Measurements from ENCODE around the gene PABPN1. TPM values are rescaled to one million over a fixed set of nuclear protein-coding genes. Genes with fewer than 3 reads are reported as not detected.

The PABPN1 gene
- total and polyA plus RNA-seq, 4 donors = 40.9 to 59.6 (median 48.0) TPM

DNA sequence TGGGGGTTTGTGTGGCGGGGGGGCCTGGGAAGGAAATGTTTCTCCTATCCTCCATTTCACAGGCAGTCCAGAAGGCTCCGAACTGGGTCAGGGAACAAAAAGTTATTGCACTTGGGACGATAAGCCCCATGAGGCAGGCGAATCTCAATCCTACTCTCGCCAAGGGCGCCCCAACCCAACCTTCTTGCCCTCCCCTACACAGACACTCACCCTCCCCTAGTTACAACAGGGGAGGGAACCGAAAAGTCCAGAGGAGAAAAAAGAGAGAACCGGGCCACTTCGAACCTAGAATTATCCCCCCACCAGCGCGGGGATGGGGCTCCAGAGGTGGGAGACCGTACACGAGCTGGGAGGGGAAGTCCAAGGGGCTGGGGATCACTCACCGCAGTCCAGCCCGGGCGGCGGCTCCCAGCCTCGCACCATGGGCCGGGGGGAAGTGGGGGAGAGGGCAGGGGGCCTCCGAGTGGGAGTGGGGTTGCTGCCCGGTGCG is 35.7 kb upstream of the PABPN1 start (continued):
- TF ChIP-seq, protein P1, sequence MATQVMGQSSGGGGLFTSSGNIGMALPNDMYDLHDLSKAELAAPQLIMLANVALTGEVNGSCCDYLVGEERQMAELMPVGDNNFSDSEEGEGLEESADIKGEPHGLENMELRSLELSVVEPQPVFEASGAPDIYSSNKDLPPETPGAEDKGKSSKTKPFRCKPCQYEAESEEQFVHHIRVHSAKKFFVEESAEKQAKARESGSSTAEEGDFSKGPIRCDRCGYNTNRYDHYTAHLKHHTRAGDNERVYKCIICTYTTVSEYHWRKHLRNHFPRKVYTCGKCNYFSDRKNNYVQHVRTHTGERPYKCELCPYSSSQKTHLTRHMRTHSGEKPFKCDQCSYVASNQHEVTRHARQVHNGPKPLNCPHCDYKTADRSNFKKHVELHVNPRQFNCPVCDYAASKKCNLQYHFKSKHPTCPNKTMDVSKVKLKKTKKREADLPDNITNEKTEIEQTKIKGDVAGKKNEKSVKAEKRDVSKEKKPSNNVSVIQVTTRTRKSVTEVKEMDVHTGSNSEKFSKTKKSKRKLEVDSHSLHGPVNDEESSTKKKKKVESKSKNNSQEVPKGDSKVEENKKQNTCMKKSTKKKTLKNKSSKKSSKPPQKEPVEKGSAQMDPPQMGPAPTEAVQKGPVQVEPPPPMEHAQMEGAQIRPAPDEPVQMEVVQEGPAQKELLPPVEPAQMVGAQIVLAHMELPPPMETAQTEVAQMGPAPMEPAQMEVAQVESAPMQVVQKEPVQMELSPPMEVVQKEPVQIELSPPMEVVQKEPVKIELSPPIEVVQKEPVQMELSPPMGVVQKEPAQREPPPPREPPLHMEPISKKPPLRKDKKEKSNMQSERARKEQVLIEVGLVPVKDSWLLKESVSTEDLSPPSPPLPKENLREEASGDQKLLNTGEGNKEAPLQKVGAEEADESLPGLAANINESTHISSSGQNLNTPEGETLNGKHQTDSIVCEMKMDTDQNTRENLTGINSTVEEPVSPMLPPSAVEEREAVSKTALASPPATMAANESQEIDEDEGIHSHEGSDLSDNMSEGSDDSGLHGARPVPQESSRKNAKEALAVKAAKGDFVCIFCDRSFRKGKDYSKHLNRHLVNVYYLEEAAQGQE (IDR thresholded peaks at IDR 0.05) = no peak
- TF ChIP-seq HNF4A (conservative IDR thresholded peaks at IDR 0.05) (no peak), RXRA (IDR thresholded peaks at IDR 0.05) (no peak), SP1 (IDR thresholded peaks at IDR 0.05) (no peak), FOXA2 (IDR thresholded peaks at IDR 0.05) (no peak), NR2F2 (IDR thresholded peaks at IDR 0.05) (no peak), EGR1 (IDR thresholded peaks at IDR 0.05; ENCODE audit: low read depth in 2 of 2) (no peak)
- TF ChIP-seq, protein P2, sequence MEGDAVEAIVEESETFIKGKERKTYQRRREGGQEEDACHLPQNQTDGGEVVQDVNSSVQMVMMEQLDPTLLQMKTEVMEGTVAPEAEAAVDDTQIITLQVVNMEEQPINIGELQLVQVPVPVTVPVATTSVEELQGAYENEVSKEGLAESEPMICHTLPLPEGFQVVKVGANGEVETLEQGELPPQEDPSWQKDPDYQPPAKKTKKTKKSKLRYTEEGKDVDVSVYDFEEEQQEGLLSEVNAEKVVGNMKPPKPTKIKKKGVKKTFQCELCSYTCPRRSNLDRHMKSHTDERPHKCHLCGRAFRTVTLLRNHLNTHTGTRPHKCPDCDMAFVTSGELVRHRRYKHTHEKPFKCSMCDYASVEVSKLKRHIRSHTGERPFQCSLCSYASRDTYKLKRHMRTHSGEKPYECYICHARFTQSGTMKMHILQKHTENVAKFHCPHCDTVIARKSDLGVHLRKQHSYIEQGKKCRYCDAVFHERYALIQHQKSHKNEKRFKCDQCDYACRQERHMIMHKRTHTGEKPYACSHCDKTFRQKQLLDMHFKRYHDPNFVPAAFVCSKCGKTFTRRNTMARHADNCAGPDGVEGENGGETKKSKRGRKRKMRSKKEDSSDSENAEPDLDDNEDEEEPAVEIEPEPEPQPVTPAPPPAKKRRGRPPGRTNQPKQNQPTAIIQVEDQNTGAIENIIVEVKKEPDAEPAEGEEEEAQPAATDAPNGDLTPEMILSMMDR (IDR thresholded peaks at IDR 0.05; ENCODE audit: low read depth, low read length, missing input control) = no peak

DNA sequence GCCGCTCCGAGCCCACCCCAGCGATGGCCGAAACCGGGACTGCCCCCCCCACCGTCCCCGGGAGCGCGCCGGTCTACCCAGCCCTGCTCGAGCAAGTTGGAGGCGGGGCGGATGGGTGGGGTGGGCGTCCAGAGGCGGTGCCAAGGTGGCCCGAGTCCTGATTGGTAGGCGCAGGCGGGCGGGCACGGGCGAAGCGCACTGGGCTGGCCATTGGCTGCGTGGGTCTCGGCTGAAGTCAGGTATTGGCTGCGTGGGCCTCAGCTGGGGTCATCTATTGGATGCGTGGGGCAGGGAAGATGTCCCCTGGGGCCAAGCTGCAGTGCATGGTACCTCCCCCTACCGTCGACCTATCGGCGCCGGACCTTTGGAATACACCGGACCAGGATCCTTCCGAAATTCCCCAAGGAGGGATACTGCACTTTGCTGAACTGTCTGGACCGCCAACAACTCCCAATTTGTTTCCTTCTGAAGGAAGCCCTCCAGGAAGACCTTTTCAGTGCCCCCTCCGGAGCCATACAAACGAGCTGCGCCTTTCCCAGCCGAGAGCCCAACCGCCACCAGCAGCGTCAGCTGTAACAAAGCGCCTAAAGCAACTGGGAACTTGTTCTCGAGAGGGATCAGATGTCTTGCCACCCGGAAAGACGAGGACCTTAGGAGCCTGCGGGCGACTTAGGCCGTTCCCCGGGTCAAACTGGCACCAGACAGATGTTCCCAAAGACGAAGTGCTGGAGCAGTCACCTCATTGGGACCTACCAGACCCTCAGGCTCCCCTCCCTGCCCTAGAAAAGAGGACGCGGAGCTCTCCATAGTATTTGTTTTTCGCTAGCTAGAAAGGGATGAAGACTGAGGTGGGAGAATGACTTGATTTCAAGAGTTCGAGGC is 35.0 kb upstream of the PABPN1 start, which contains the start of gene HOMEZ:
TSS of gene HOMEZ (minus strand) at position 113 of the 882 bp plus-strand sequence. CDS start 180 bp downstream, outside the sequence.
- under 1% methylated on average over 53 of the region's 53 CpGs for WGBS
- H3K36me3 ChIP-seq (ENCODE audit: control insufficient read depth in 4 of 4, insufficient read depth in 3 of 4, low read depth in 1 of 4, low read length in 3 of 4) = no peaks in the 10 kb centered on the region
- peaks cover 5 to 17% (median 16%) of the 10 kb centered on the region in 4 donors for H3K4me1 ChIP-seq (ENCODE audit: control insufficient read depth in 4 of 4, insufficient read depth in 4 of 4, low read length in 3 of 4)
- H3K4me3 ChIP-seq (ENCODE audit: low read depth in 1 of 3, low read length in 3 of 3) = peak within 1 kb of the TSS; percentile 72 to 92 (median 83)
- H3K9me3 ChIP-seq (ENCODE audit: control insufficient read depth in 4 of 4, low read length in 3 of 4) = no peaks in the 10 kb centered on the region
- peak within 1 kb of the TSS; percentile 93 to 98 for H3K27ac ChIP-seq (ENCODE audit: low read depth in 1 of 2, low read length in 2 of 2)
- H3K9ac ChIP-seq (ENCODE audit: low read depth in 1 of 2, low read length in 2 of 2) = peak within 1 kb of the TSS; percentile 94 to 97
- peak; percentile 99 for DNase-seq (ENCODE audit: low spot score)
- TF ChIP-seq JUND (IDR thresholded peaks at IDR 0.05) = peak in 1 of 2 donors; percentile 55
- TF ChIP-seq HNF4G (IDR thresholded peaks at IDR 0.05) = peak; percentile 38
- peak; percentile 73 to 87 for TF ChIP-seq RXRA (IDR thresholded peaks at IDR 0.05)
- peak; percentile 65 to 90 for TF ChIP-seq HNF4A (conservative IDR thresholded peaks at IDR 0.05)
- peak; percentile 20 to 26 for TF ChIP-seq RAD21 (IDR thresholded peaks at IDR 0.05)
- TF ChIP-seq, protein P1 (IDR thresholded peaks at IDR 0.05) = peak; percentile 69
- TF ChIP-seq NR2F2 (IDR thresholded peaks at IDR 0.05) = peak; percentile 81
- TF ChIP-seq, protein P3, sequence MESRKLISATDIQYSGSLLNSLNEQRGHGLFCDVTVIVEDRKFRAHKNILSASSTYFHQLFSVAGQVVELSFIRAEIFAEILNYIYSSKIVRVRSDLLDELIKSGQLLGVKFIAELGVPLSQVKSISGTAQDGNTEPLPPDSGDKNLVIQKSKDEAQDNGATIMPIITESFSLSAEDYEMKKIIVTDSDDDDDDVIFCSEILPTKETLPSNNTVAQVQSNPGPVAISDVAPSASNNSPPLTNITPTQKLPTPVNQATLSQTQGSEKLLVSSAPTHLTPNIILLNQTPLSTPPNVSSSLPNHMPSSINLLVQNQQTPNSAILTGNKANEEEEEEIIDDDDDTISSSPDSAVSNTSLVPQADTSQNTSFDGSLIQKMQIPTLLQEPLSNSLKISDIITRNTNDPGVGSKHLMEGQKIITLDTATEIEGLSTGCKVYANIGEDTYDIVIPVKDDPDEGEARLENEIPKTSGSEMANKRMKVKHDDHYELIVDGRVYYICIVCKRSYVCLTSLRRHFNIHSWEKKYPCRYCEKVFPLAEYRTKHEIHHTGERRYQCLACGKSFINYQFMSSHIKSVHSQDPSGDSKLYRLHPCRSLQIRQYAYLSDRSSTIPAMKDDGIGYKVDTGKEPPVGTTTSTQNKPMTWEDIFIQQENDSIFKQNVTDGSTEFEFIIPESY (IDR thresholded peaks at IDR 0.05) = no peak
- peak; percentile 53 for TF ChIP-seq TAF1 (conservative IDR thresholded peaks at IDR 0.05)
- TF ChIP-seq SP1 (IDR thresholded peaks at IDR 0.05) = peak; percentile 97
- TF ChIP-seq GABPA (IDR thresholded peaks at IDR 0.05 in 1 of 2, conservative IDR thresholded peaks at IDR 0.05 in 1 of 2) = peak in 1 of 2 donors; percentile 9
- peak in 1 of 2 donors; percentile 21 for TF ChIP-seq EGR1 (IDR thresholded peaks at IDR 0.05; ENCODE audit: low read depth in 2 of 2)
- TF ChIP-seq, protein P4, sequence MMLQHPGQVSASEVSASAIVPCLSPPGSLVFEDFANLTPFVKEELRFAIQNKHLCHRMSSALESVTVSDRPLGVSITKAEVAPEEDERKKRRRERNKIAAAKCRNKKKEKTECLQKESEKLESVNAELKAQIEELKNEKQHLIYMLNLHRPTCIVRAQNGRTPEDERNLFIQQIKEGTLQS (IDR thresholded peaks at IDR 0.05) = no peak
- no peak for TF ChIP-seq FOXA1 (IDR thresholded peaks at IDR 0.05)
- TF ChIP-seq YY1 (IDR thresholded peaks at IDR 0.05) = peak; percentile 94
- TF ChIP-seq, protein P5, sequence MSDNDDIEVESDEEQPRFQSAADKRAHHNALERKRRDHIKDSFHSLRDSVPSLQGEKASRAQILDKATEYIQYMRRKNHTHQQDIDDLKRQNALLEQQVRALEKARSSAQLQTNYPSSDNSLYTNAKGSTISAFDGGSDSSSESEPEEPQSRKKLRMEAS (IDR thresholded peaks at IDR 0.05) = no peak
- no peaks in the 10 kb centered on the region for H3K27me3 ChIP-seq (ENCODE audit: control insufficient read depth in 4 of 4, insufficient read depth in 4 of 4, low read length in 3 of 4)
